ENCODE data around the gene TNKS2. TPM values are rescaled to one million over a fixed set of nuclear protein-coding genes. Genes with fewer than 3 reads are reported as not detected.
A peak's percentile ranks its signal among the peaks of the same experiment; 100 is the strongest.
"Not testable (repeated sequence)": the region's sequence is repeated elsewhere in the genome, so short reads cannot be mapped to it uniquely, and the experiment has no call there.

TNKS2 gene
- polyA plus RNA-seq (2013, experiment 1 of 4), result 54.5 TPM
- polyA plus RNA-seq (2013, experiment 2 of 4), result 52.9 TPM
- polyA plus RNA-seq (2013, experiment 3 of 4), result 40.9 TPM
- 43.4 TPM for polyA plus RNA-seq (2013, experiment 4 of 4)

DNA sequence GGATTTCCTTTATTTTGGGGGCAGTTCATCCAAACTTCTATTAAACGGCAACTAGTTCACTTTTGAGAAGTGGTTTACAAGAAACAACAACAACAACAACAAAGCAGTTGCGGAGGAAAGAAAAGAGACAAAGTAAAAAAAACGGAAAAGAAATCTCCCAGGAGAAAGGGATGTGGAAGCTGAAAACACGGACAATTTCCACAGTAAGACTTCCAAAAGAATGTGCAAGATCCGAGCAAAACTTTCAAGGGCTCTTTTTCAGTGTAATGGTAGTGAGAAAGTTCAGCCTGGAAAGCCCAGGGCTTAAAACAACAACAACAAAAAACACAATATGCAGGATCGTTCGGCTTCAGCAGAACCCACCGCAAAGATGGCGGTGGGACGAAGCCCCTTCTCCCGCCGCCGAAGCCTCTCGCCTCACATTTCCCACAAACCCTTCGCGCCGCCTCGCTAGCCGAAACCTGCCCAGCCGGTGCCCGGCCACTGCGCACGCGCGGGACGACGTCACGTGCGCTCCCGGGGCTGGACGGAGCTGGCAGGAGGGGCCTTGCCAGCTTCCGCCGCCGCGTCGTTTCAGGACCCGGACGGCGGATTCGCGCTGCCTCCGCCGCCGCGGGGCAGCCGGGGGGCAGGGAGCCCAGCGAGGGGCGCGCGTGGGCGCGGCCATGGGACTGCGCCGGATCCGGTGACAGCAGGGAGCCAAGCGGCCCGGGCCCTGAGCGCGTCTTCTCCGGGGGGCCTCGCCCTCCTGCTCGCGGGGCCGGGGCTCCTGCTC, at the start of gene TNKS2:
TNKS2 (plus strand) TSS at position 553 of the 775 bp plus-strand sequence. CDS start 265 bp downstream, outside the sequence.
- H3K27ac ChIP-seq (ENCODE audit: insufficient read depth, low read depth, low read length, poor library complexity, severe bottlenecking), result peak within 1 kb of the TSS; percentile 92
- 1% methylated on average over 63 to 64 of the region's 64 CpGs for WGBS, 2 experiments
- H3K36me3 ChIP-seq (ENCODE audit: control insufficient read depth, insufficient read depth, low read length), result no peaks in the 10 kb centered on the region

GRCh38 chr10:91749592-91749991, 48.6 kb upstream of the TNKS2 start:
- H3K27me3 ChIP-seq (ENCODE audit: control insufficient read depth, insufficient read depth, low read length, poor library complexity, severe bottlenecking); H3K27ac ChIP-seq (ENCODE audit: insufficient read depth, low read depth, low read length, poor library complexity, severe bottlenecking); H3K36me3 ChIP-seq (ENCODE audit: control insufficient read depth, insufficient read depth, low read length); H3K9me3 ChIP-seq (ENCODE audit: control insufficient read depth, low read length); H3K4me1 ChIP-seq (ENCODE audit: control insufficient read depth, insufficient read depth, low read length); H3K4me3 ChIP-seq (ENCODE audit: insufficient read depth, low read depth, low read length): not testable (repeated sequence)
- WGBS, 2 experiments, result 86 to 90% methylated on average over 20 of the region's 20 CpGs

More for the DNA sequence above, at the start of gene TNKS2:
- Histone ChIP-seq H3K9me3 (ENCODE audit: control insufficient read depth, low read length) (no peaks in the 10 kb centered on the region), H3K4me3 (ENCODE audit: insufficient read depth, low read depth, low read length) (peak within 1 kb of the TSS; percentile 92), H3K27me3 (ENCODE audit: control insufficient read depth, insufficient read depth, low read length, poor library complexity, severe bottlenecking) (no peaks in the 10 kb centered on the region), H3K4me1 (ENCODE audit: control insufficient read depth, insufficient read depth, low read length) (peaks cover 17% of the 10 kb centered on the region)

GRCh38 chr10:91756286-91756685, 41.9 kb upstream of the TNKS2 start:
- H3K27ac ChIP-seq (ENCODE audit: insufficient read depth, low read depth, low read length, poor library complexity, severe bottlenecking), result no peak overlapping the region
- no peak overlapping the region for H3K4me3 ChIP-seq (ENCODE audit: insufficient read depth, low read depth, low read length)
- H3K27me3 ChIP-seq (ENCODE audit: control insufficient read depth, insufficient read depth, low read length, poor library complexity, severe bottlenecking), result no peaks in the 10 kb centered on the region
- no peaks in the 10 kb centered on the region for H3K4me1 ChIP-seq (ENCODE audit: control insufficient read depth, insufficient read depth, low read length)
- no peaks in the 10 kb centered on the region for H3K9me3 ChIP-seq (ENCODE audit: control insufficient read depth, low read length)
- 91 to 94% methylated on average over 2 of the region's 2 CpGs for WGBS, 2 experiments
- H3K36me3 ChIP-seq (ENCODE audit: control insufficient read depth, insufficient read depth, low read length), result no peaks in the 10 kb centered on the region

GRCh38 chr10:91758303-91759146, 39.7 kb upstream of the TNKS2 start:
- WGBS, 2 experiments, result 93 to 95% methylated on average over 1 of the region's 3 CpGs
- Histone ChIP-seq H3K27me3 (ENCODE audit: control insufficient read depth, insufficient read depth, low read length, poor library complexity, severe bottlenecking) (no peaks in the 10 kb centered on the region), H3K36me3 (ENCODE audit: control insufficient read depth, insufficient read depth, low read length) (no peaks in the 10 kb centered on the region), H3K4me3 (ENCODE audit: insufficient read depth, low read depth, low read length) (no peak overlapping the region), H3K9me3 (ENCODE audit: control insufficient read depth, low read length) (no peaks in the 10 kb centered on the region), H3K27ac (ENCODE audit: insufficient read depth, low read depth, low read length, poor library complexity, severe bottlenecking) (no peak overlapping the region), H3K4me1 (ENCODE audit: control insufficient read depth, insufficient read depth, low read length) (no peaks in the 10 kb centered on the region)

DNA sequence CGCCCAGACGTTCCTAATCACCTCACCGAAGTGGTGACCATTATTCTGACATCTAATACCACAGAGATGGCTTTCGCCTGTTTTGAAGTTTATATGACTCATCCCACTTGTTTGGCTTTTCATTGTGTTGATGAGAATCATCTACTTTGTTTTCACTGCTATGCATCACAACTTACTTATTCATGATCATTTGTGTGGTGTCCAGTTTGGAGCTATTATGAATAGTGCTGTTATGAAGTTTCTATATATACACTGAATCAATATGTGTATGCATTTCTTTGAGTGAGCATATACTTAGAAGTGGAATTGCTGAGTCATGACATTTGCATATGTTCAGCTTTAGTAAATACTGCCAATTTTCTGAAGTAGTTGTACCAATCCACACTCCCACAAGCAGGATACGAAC, 38.6 kb upstream of the TNKS2 start:
- Histone ChIP-seq H3K27me3 (ENCODE audit: control insufficient read depth, insufficient read depth, low read length, poor library complexity, severe bottlenecking) (no peaks in the 10 kb centered on the region), H3K9me3 (ENCODE audit: control insufficient read depth, low read length) (no peaks in the 10 kb centered on the region), H3K27ac (ENCODE audit: insufficient read depth, low read depth, low read length, poor library complexity, severe bottlenecking) (no peak overlapping the region), H3K36me3 (ENCODE audit: control insufficient read depth, insufficient read depth, low read length) (no peaks in the 10 kb centered on the region), H3K4me1 (ENCODE audit: control insufficient read depth, insufficient read depth, low read length) (no peaks in the 10 kb centered on the region), H3K4me3 (ENCODE audit: insufficient read depth, low read depth, low read length) (no peak overlapping the region)
- 91 to 92% methylated on average over 5 of the region's 5 CpGs for WGBS, 2 experiments

- no peak overlapping the region for H3K4me3 ChIP-seq (ENCODE audit: insufficient read depth, low read depth, low read length)
- WGBS, 2 experiments, result 89 to 100% methylated on average over 1 of the region's 1 CpG
- H3K9me3 ChIP-seq (ENCODE audit: control insufficient read depth, low read length), result no peaks in the 10 kb centered on the region
- H3K27me3 ChIP-seq (ENCODE audit: control insufficient read depth, insufficient read depth, low read length, poor library complexity, severe bottlenecking), result no peaks in the 10 kb centered on the region
- H3K4me1 ChIP-seq (ENCODE audit: control insufficient read depth, insufficient read depth, low read length), result no peaks in the 10 kb centered on the region
- no peak overlapping the region for H3K27ac ChIP-seq (ENCODE audit: insufficient read depth, low read depth, low read length, poor library complexity, severe bottlenecking)
- no peaks in the 10 kb centered on the region for H3K36me3 ChIP-seq (ENCODE audit: control insufficient read depth, insufficient read depth, low read length)
These were observed 36.5 kb upstream of the TNKS2 start for GRCh38 chr10:91761721-91762120.

GRCh38 chr10:91762878-91763277, 35.3 kb upstream of the TNKS2 start:
- Histone ChIP-seq H3K4me1 (ENCODE audit: control insufficient read depth, insufficient read depth, low read length) (no peaks in the 10 kb centered on the region), H3K9me3 (ENCODE audit: control insufficient read depth, low read length) (no peaks in the 10 kb centered on the region)
- WGBS, 2 experiments, result 100% methylated on average over 1 of the region's 1 CpG

DNA sequence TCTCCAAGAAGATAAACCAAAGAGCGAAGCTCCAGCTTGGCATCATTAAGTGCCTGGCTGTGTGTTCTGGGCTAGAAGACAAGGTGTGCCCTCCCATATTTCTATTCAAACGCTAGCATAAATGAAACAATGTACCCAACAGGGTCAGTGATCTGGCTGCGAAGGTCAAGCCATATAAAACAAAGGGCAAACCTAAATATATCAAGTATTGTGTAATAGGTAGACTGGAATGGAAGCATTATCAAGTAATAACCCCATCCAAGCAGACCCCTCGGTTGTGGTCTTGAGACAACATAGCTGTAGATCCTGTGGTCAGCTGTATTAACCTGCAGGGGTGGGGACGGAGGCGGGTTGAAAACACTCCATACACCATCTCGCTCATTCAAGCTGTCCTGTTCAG, 31.6 kb upstream of the TNKS2 start:
- 92 to 95% methylated on average over 7 of the region's 7 CpGs for WGBS, 2 experiments
- Histone ChIP-seq H3K4me3 (ENCODE audit: insufficient read depth, low read depth, low read length) (no peak overlapping the region), H3K4me1 (ENCODE audit: control insufficient read depth, insufficient read depth, low read length) (no peaks in the 10 kb centered on the region), H3K36me3 (ENCODE audit: control insufficient read depth, insufficient read depth, low read length) (no peaks in the 10 kb centered on the region), H3K9me3 (ENCODE audit: control insufficient read depth, low read length) (no peaks in the 10 kb centered on the region), H3K27me3 (ENCODE audit: control insufficient read depth, insufficient read depth, low read length, poor library complexity, severe bottlenecking) (no peaks in the 10 kb centered on the region), H3K27ac (ENCODE audit: insufficient read depth, low read depth, low read length, poor library complexity, severe bottlenecking) (no peak overlapping the region)

More at GRCh38 chr10:91762878-91763277, 35.3 kb upstream of the TNKS2 start:
- no peaks in the 10 kb centered on the region for H3K36me3 ChIP-seq (ENCODE audit: control insufficient read depth, insufficient read depth, low read length)
- no peaks in the 10 kb centered on the region for H3K27me3 ChIP-seq (ENCODE audit: control insufficient read depth, insufficient read depth, low read length, poor library complexity, severe bottlenecking)
- H3K4me3 ChIP-seq (ENCODE audit: insufficient read depth, low read depth, low read length), result no peak overlapping the region
- H3K27ac ChIP-seq (ENCODE audit: insufficient read depth, low read depth, low read length, poor library complexity, severe bottlenecking), result no peak overlapping the region

- no peaks in the 10 kb centered on the region for H3K27me3 ChIP-seq (ENCODE audit: control insufficient read depth, insufficient read depth, low read length, poor library complexity, severe bottlenecking)
- no peaks in the 10 kb centered on the region for H3K36me3 ChIP-seq (ENCODE audit: control insufficient read depth, insufficient read depth, low read length)
- no peaks in the 10 kb centered on the region for H3K4me1 ChIP-seq (ENCODE audit: control insufficient read depth, insufficient read depth, low read length)
- H3K4me3 ChIP-seq (ENCODE audit: insufficient read depth, low read depth, low read length), result no peak overlapping the region
- H3K27ac ChIP-seq (ENCODE audit: insufficient read depth, low read depth, low read length, poor library complexity, severe bottlenecking), result no peak overlapping the region
- H3K9me3 ChIP-seq (ENCODE audit: control insufficient read depth, low read length), result no peaks in the 10 kb centered on the region
- 90 to 94% methylated on average over 2 to 3 of the region's 3 CpGs for WGBS, 2 experiments
These were observed 30.1 kb upstream of the TNKS2 start for GRCh38 chr10:91768123-91768522.

DNA sequence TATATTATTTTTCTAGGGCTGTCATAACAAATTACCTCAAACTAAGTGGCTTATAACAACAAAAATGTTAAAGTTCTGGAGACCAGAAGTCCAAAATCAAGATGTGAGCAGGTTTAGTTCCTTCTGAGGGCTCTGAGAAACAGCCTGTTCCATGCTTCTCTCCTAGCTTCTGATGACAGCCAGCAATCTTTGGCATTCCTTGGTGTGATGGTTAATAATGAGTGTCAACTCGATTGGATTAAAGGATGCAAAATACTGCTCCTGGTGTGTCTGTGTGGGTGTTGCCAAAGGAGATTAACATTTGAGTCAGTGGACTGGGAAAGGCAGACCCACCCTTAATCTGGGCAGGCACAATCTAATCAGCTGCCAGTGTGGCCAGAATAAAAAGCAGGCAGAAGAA, 26.3 kb upstream of the TNKS2 start:
- no peak overlapping the region for H3K4me3 ChIP-seq (ENCODE audit: insufficient read depth, low read depth, low read length)
- no peaks in the 10 kb centered on the region for H3K4me1 ChIP-seq (ENCODE audit: control insufficient read depth, insufficient read depth, low read length)
- no peaks in the 10 kb centered on the region for H3K36me3 ChIP-seq (ENCODE audit: control insufficient read depth, insufficient read depth, low read length)
- H3K27ac ChIP-seq (ENCODE audit: insufficient read depth, low read depth, low read length, poor library complexity, severe bottlenecking), result no peak overlapping the region
- WGBS, 2 experiments, result 81 to 87% methylated on average over 1 of the region's 1 CpG
- H3K9me3 ChIP-seq (ENCODE audit: control insufficient read depth, low read length), result no peaks in the 10 kb centered on the region
- no peaks in the 10 kb centered on the region for H3K27me3 ChIP-seq (ENCODE audit: control insufficient read depth, insufficient read depth, low read length, poor library complexity, severe bottlenecking)
